GM18526 (cell line): ENCODE measurements around the gene DUSP7.

Experiments
- POLR2A ChIP-seq: IDR thresholded peaks from 3 replicates; pipeline ENCODE4 v1.6.1; 2011; ENCODE audit not compliant: insufficient read length; ENCODE audit errors: extremely low read depth

Gene DUSP7

DNA sequence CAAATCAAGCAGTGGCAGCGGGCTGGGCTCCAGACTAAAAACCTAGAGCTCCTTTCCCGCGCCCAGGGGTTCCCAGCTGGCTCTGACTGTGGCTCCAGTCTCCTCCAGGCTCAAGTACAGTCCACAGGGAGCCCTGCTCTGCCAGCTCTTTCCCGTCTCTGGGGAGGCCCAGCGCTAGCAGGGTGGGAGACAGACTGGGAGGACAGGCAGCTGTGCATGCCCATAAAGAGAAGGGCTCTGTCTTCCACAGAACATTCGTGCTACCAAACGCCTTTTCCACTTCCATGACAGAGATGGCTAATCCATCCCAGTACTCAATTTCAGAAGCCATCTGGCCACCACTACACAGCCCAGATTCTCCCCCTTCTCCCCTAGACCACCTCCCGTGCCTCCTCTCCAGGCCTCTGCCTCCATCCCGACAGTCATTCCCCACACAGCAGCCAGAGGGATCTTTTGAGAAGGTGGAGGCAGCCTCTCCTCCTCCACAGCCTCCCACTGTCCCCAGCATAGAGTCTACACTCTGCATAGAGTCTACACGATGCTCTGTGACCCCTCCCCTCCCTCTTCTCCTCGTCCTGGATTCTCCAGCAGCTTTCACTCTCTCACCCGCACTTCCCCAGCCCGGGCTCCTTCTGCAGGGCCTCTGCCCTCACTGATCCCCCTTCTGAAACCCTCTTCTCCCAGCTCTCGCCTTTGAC, 6.8 kb upstream of the DUSP7 start:
- TF ChIP-seq POLR2A = no peak

DNA sequence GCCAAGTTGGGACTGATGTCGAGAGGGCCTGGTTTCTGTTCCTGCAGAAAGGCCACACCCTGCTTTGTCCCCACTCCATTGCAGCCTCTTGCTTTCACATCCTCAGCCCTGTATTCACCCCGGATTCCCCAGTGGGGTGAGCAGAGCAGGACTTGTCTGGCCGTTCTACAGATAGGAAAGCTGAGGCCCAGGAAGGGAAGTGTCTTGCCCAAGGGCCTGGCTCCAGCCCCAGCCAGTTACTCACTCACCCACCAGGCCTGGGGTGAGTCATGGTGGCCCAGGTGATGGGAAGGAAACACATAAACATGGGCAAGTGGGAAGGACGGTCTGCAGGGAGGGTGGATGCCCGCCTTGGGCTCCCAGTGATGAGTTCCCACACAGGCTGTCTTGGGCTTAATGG, 6.1 kb upstream of the DUSP7 start:
- no peak for TF ChIP-seq POLR2A

DNA sequence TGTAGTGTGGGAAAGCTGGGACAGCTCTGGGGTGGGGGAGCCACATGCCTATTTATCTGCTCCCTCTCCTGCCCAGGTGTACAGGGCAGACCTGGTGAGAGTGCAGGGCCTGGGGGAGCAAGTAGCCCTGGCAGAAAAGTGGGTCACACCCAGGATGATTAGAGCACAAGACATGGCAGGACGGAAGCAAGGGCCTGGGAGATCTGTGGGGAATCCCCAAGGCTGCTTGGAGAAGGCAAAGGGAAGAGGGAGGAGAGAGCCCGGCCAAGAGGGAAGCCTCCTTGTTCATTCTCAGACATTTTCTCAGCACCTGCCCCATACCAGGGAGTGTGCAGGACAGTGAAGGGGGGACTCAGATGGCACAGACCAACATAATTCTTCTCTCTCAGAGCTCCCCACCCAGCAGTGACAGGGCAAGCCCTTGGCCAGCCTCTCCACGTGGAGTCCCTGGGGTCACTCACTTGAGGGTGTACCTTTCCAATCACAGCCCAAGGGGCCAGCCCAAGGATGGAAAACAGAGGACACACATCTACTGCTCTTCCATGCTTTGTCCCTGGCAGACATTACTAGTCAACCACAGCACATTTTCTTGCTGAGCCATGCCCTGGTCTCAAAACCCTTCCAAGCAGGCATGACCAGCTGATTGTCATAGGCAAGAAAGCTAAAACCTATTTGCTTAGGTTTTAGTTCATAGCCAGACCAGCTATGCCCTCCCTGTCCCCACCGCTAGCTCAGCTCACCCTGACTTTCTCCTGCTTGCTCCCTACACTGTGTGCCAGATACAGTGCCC, 4.9 kb upstream of the DUSP7 start:
- TF ChIP-seq POLR2A = no peak

DNA sequence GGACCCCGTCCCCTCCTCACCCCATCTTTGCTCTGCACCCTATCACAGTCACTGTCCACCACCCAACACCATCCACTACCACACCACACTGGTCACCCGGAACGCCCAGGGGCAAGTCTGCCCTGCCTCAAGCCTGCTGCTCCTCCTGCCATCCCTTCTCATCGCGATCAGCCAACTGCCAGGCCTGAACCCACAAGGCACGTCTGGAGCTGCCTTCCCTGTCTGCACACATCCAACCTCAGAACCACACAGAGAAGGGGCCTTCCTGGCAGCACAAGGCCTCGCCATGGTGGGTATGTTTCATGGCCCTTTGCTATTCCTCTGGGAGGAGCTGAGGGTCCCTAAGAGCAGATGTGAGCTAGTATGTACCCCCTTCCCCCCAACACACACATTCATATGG, 3.4 kb upstream of the DUSP7 start:
- TF ChIP-seq POLR2A = no peak

DNA sequence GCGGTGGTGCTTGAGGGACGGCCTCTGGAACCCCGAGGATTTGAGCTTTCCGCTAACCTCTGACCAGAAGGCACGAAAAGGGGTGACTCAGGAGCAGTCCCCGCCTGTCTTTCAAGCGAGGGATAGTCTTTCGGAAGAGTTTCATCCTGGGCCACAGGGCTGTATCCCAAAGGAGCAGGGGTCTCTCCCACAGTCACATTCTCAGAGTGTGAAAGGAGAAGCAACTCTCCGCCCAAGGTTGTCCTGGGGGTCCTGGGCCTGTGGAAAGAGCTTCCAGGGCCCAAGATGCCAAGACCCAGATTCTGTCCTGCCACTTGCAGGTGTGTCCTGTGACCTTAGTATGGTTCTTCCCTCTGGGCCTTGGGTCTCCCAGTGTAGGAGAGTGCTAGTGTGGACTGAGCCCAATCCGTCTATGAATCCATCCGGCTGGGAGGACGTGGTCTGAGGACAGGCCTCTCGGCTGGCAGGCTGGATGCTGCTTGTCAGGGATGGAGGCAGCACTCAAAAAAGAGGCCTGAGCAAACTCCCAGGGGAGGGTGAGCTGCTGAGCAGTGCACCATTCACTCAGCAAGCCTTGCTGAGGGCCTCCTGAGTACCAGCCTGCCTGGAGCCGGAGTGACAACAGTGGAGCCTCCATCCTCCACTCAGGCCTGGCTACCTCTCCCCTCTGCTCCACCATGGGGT, 1.6 kb upstream of the DUSP7 start:
- no peak for TF ChIP-seq POLR2A

DNA sequence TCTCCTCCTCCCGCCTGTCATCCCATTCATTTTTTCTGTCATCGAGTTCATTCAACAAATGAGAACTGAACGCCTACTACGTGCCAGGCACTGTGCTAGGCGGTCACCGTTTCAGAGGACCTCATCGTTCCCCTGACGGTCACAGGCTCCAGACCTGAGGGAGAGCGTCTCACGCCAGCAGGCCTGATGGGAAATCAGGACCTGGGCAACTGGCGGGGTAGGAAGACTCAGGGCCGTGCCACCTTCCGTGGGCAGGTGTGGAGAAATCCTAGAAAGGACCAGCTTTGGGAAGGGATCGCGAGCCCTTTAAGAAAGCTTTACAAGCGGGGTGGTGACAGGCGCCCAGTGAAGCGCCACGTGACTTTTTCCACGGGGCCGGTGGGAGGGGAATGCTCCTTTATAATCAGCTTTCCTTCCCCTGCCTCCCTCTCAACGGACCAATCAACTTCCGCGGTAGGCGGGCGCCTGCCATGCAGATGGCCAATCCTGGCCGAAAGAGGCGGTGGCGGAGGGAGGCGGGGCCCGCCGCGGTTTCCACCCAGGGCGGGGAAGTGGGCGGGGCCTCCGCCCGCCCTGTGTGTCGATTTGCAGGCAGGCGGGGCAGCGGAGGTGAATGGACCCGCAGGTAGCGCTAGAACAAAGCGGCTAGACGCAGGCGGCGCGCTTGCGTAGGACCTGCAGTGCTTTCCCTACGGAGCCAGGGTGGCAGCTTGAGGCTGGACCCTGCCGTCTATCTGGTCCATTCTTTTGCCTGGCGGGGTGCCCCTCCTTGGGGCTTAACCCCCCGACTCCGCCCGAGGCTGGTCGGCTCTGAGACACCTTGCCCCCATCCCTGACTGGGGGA, 819 bp upstream of the DUSP7 start:
- TF ChIP-seq POLR2A = peak; percentile 38

DNA sequence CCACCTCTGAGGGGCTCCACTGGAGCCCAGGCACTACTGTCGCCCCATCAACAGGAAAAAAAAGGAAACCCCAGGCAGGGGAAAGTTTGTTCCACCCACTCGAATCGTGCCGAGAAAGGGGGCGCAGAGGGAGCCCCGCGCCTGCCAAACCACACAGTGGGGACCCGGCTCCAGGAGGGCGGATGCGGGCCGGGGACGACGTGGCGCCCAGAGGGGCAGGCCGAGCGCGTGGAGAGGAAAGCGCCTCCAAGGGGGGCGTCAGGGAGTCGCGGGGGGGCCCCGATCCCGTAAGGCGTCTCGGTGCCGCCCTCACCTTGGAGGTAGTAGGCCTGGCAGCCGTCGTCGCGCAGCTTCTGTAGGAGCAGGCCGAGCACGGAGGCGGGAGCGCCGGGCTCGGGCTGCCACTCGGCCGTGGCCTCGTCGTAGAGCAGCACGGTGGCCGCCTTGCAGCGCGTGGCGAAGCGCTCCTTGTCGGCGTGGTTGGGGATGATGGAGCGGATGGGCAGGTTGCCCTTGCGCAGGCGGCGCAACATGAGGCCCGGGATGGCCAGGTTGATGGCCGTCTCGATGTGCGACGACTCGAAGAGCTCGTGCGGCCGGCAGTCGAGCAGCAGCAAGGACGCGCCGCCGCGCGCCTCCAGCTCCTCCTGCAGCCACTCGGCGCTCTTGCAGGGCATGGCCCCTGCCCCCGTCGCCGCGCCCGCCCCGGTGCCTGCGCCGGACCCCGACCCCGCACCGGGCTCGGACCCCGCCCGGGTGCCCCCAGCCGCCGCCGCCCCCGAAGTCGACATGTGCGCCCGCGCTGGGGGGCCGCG, 627 bp downstream of the DUSP7 start:
- no peak for TF ChIP-seq POLR2A

DNA sequence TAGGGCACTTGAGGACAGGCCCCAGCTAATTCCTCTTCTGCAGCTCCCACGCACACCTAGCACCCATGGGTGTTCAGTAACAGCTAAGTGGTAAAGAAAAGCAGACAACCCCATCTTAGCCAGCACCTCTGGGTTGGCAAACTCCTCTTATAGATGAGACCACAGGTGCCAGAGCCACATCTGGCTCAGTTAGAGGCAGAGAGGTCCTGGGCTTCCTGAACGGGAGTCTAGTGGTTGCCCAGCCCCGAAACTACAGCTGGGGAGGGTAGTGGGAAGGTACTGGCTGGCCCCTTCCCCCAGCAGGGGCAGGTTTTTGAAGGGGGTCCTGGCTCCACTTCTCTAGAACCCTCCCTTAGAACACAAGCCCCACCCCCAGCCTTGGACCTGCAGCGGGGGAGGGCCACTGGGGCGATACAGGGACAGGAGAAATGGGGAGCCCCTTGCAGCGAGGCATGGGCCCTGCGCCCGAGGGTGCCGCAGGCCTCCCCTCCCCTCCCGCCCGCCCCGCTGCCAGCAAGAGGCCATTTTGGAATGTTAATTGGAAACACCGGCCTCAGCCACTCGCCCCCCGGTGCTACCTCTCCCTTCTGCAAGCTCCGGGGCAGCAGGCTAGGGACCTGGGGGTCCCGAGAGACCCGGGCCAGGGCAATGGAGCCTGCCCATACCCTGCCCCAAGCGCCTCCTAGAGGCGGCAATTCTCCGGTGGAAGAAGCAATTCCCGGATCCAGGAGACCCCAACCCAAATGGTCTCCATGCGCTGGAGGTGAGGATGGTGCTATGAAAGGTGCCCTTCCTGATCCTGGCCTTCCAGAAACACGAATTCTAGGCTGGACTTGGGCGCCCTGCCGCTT, 1.5 kb downstream of the DUSP7 start:
- TF ChIP-seq POLR2A = no peak

DNA sequence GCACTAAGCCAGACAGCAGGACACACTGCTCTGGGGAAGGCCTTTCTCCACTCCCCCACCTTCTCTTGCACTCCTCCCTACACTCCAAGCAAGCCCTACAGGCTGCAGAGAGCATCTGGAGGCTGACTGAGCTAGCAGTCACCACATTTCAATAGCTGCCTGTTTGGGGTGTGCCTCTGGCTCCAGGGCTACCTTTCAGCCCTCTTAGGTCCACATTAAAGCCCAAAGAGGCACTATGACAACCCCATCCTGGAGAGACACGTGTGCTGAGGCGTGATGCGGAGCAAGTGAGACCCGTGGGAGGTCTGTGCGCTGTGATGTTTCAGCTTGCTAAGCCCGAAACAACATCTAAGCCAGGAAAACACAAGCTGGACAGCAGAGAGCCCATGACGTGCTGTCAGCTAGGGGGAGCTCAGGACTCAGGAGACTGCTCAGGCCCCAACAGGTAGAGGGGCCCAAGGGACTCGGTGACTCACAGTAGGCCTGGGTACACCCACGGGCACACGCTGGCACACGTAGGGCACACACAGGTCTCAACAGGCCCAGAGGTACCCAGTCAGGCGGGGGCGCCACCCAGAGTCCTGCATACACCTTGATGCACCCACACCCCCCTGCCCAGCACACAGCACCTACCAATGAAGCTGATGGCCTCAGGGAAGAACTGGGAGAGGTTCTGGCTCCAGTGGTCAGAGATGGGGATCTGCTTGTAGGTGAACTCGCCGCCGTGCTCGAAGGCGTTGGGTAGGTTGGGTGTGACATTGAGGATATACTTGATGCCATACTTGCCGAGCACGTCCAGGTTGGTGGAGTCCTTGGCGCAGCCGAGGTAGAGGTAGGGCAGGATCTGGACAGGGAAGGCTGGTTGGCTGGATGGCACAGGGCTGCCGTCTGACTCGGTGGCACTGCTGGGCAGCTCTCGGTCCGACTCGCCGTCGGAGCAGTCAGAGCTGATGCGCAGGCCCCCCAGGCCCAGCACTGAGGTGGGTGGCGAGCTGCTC, 2.8 kb downstream of the DUSP7 start:
- no peak for TF ChIP-seq POLR2A

DNA sequence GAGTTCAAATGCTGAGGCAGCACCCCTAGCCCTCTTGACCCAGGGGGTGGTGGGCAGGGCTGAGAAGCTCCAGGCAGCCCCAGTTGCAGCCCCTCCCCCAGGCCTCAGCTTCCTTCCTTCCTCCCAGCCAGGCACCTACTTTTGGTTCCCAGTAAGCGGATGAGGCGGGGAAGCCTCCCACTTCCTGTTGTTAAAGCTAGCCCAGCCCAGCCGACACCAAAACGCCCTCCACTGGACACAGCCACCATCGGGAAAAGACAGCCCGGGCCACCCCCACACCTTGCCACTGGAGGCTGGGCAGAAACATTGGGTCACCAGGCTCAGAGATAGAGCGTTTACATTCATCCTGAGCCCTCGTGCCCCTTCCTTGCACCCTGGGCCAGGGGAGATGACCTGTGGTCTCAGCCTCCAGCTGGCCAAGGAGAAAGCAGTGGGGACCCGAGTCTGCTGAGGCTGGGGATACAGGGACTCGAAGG, 3.5 kb downstream of the DUSP7 start:
- no peak for TF ChIP-seq POLR2A

DNA sequence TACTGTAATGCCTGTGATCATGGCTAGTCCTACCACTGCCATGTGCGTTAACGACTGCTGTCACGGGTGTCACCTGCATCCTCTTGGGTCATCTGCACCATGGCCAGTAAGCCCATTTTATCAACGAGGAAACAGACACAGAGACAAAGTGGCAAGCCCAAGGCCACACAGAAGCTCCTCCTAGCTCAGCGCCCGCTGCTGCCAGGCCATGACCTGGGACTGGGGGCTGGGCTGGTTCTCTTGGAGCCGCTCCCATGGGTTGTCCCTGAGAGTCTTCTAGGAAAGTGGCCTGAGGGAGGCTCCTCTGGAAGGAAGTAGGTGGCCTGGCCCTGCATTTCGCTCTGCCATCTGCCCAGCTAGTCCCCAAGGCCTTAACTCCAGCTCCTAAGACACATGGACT, 4.9 kb downstream of the DUSP7 start:
- TF ChIP-seq POLR2A = no peak

DNA sequence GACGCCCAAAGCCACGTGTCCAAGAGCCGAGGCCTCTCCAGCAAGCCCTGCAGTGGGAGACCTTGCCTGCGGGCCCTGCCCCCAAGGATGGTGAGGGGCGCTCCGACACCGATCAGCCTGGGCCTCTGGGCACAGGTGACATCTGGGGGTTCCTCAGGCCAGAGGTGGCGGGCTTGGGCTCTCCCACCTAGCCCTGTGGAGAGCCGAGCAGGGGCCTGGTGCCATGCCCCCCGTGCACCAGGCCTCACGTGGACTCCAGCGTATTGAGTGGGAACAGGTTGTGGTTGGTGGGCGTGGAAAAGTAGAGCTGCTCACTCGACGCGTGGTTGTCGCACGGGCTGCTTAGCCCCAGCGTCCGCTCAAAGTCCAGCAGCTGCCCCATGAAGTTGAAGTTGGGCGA, 5.8 kb downstream of the DUSP7 start:
- TF ChIP-seq POLR2A = no peak
